ENCODE data around the gene SORCS3.

Gene SORCS3

GRCh38 chr10:104913390-104913789 lies 272.3 kb downstream of the SORCS3 start:
- TF ChIP-seq, protein P1, sequence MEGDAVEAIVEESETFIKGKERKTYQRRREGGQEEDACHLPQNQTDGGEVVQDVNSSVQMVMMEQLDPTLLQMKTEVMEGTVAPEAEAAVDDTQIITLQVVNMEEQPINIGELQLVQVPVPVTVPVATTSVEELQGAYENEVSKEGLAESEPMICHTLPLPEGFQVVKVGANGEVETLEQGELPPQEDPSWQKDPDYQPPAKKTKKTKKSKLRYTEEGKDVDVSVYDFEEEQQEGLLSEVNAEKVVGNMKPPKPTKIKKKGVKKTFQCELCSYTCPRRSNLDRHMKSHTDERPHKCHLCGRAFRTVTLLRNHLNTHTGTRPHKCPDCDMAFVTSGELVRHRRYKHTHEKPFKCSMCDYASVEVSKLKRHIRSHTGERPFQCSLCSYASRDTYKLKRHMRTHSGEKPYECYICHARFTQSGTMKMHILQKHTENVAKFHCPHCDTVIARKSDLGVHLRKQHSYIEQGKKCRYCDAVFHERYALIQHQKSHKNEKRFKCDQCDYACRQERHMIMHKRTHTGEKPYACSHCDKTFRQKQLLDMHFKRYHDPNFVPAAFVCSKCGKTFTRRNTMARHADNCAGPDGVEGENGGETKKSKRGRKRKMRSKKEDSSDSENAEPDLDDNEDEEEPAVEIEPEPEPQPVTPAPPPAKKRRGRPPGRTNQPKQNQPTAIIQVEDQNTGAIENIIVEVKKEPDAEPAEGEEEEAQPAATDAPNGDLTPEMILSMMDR (conservative IDR thresholded peaks at IDR 0.05; ENCODE audit: low read depth, low read length), result no peak
- Histone ChIP-seq H3K27me3 (ENCODE audit: insufficient read depth, low read depth) (no peaks in the 10 kb centered on the region), H3K4me3 (IDR thresholded peaks at IDR 0.05; ENCODE audit: insufficient read depth, low read depth, low read length) (no peak overlapping the region), H3K36me3 (ENCODE audit: insufficient read depth) (no peaks in the 10 kb centered on the region), H2AFZ (ENCODE audit: low read depth) (no peak overlapping the region), H4K20me1 (ENCODE audit: insufficient read depth) (no peaks in the 10 kb centered on the region), H3K9ac (no peak overlapping the region), H3K79me2 (ENCODE audit: insufficient read depth, low read depth) (no peaks in the 10 kb centered on the region), H3K27ac (no peak overlapping the region), H3K4me2 (no peak overlapping the region), H3K4me1 (ENCODE audit: low read depth, poor library complexity, severe bottlenecking) (no peaks in the 10 kb centered on the region)

DNA sequence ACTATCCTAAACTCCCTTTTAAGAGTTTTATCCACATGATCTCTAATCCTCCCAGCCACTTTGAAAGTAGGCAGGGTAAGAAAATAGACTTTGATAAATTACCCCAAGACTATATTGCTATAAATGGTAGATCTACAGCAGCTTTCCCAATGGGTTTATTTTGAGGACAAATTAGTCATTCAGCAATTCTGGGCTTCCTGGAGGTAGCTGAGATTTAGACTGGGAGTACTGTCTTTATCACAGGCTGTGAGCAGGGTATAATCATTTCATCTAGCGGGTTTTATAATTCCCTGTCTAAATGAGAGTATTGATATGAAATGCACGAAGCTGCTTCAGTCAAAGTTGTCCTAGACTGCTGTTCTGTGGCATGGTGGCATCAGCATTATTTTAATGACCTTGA lies 279.4 kb downstream of the SORCS3 start:
- H3K4me2 ChIP-seq, result no peak overlapping the region
- H3K36me3 ChIP-seq (ENCODE audit: insufficient read depth), result no peaks in the 10 kb centered on the region
- H3K27ac ChIP-seq, result no peak overlapping the region
- H3K79me2 ChIP-seq (ENCODE audit: insufficient read depth, low read depth), result no peaks in the 10 kb centered on the region
- H2AFZ ChIP-seq (ENCODE audit: low read depth), result no peak overlapping the region
- H3K4me1 ChIP-seq (ENCODE audit: low read depth, poor library complexity, severe bottlenecking), result no peaks in the 10 kb centered on the region
- H3K9ac ChIP-seq, result no peak overlapping the region
- no peak overlapping the region for H3K4me3 ChIP-seq (IDR thresholded peaks at IDR 0.05; ENCODE audit: insufficient read depth, low read depth, low read length)
- TF ChIP-seq, protein P1 (conservative IDR thresholded peaks at IDR 0.05; ENCODE audit: low read depth, low read length), result no peak
- no peaks in the 10 kb centered on the region for H4K20me1 ChIP-seq (ENCODE audit: insufficient read depth)
- H3K27me3 ChIP-seq (ENCODE audit: insufficient read depth, low read depth), result no peaks in the 10 kb centered on the region

DNA sequence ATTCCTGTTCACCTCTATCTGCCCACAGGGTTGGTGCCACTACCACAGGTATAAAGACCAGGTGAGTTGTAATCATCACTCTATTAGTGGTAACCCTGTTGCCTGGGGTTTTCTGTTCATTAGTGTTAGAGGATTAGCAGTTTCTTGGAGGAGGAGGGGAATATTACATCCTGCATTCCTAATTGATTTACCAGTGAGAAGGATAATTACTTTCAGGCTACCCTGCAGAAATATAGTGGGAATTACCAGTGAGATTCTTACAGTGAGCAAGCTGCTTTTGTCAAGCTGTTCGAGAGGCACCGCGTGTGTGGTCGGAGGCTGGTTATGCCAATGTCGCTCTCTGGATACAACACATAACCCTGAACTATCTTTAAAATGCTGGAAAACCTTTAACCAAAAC lies 280.7 kb downstream of the SORCS3 start:
- no peaks in the 10 kb centered on the region for H3K27me3 ChIP-seq (ENCODE audit: insufficient read depth, low read depth)
- no peaks in the 10 kb centered on the region for H3K4me1 ChIP-seq (ENCODE audit: low read depth, poor library complexity, severe bottlenecking)
- H3K27ac ChIP-seq, result no peak overlapping the region
- H2AFZ ChIP-seq (ENCODE audit: low read depth), result no peak overlapping the region
- H3K9ac ChIP-seq, result no peak overlapping the region
- no peaks in the 10 kb centered on the region for H4K20me1 ChIP-seq (ENCODE audit: insufficient read depth)
- H3K79me2 ChIP-seq (ENCODE audit: insufficient read depth, low read depth), result no peaks in the 10 kb centered on the region
- no peak overlapping the region for H3K4me3 ChIP-seq (IDR thresholded peaks at IDR 0.05; ENCODE audit: insufficient read depth, low read depth, low read length)
- TF ChIP-seq, protein P1 (conservative IDR thresholded peaks at IDR 0.05; ENCODE audit: low read depth, low read length), result no peak
- H3K4me2 ChIP-seq, result no peak overlapping the region
- no peaks in the 10 kb centered on the region for H3K36me3 ChIP-seq (ENCODE audit: insufficient read depth)

DNA sequence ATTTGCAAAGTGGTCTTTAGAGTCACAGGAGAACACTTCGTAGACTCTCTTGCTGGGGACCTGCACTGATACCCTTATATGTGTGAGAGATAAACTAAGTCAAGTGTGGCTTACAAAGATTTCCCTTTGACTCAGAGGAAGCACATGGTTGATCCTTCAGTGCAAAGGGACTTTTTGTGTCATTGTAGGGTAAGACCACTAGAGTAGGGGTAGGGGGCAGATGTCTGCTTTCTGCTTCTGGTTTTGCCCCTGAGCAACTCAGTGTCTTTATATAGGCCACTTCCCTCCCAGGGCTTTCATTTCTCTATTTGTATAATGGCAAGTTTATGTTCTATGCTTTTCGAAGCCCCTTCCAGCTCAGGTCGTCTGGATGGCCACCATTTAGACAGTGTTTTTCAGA lies 281.7 kb downstream of the SORCS3 start:
- Histone ChIP-seq H4K20me1 (ENCODE audit: insufficient read depth) (no peaks in the 10 kb centered on the region), H3K4me1 (ENCODE audit: low read depth, poor library complexity, severe bottlenecking) (no peaks in the 10 kb centered on the region), H3K9ac (no peak overlapping the region), H3K79me2 (ENCODE audit: insufficient read depth, low read depth) (no peaks in the 10 kb centered on the region), H3K27ac (no peak overlapping the region), H3K4me3 (IDR thresholded peaks at IDR 0.05; ENCODE audit: insufficient read depth, low read depth, low read length) (no peak overlapping the region), H2AFZ (ENCODE audit: low read depth) (no peak overlapping the region), H3K27me3 (ENCODE audit: insufficient read depth, low read depth) (no peaks in the 10 kb centered on the region), H3K4me2 (no peak overlapping the region), H3K36me3 (ENCODE audit: insufficient read depth) (no peaks in the 10 kb centered on the region)
- TF ChIP-seq, protein P1 (conservative IDR thresholded peaks at IDR 0.05; ENCODE audit: low read depth, low read length), result no peak
